AG08396 (cell line): ENCODE data around the gene HTR1E.
"Not testable (repeated sequence)": the region's sequence is repeated elsewhere in the genome, so short reads cannot be mapped to it uniquely, and the experiment has no call there.

Experiments used
- DNase-seq: peaks from one replicate; pipeline ENCODE4 v3.0.0; 2012; ENCODE audit warnings: low spot score, mixed read lengths

Gene HTR1E

GRCh38 chr6:86973088-86973487 is 35.8 kb downstream of the HTR1E start:
- no peak for DNase-seq

- DNase-seq = no peak
Observed at GRCh38 chr6:86978251-86978650, 40.9 kb downstream of the HTR1E start.

GRCh38 chr6:87001494-87001893 is 64.2 kb downstream of the HTR1E start:
- no peak for DNase-seq

GRCh38 chr6:87002391-87002790 is 65.1 kb downstream of the HTR1E start:
- DNase-seq = not testable (repeated sequence)

- not testable (repeated sequence) for DNase-seq
Observed at GRCh38 chr6:87006541-87006940, 69.2 kb downstream of the HTR1E start.

GRCh38 chr6:87009581-87009980 is 72.3 kb downstream of the HTR1E start:
- not testable (repeated sequence) for DNase-seq

- DNase-seq = no peak
Observed at GRCh38 chr6:87012035-87012434, 74.7 kb downstream of the HTR1E start.

- no peak for DNase-seq
Observed at GRCh38 chr6:87012743-87013142, 75.4 kb downstream of the HTR1E start.

GRCh38 chr6:87016772-87017171 is 79.4 kb downstream of the HTR1E start:
- DNase-seq = no peak

- DNase-seq = no peak
Observed at GRCh38 chr6:87027021-87027420, 89.7 kb downstream of the HTR1E start.

- DNase-seq = peak; percentile 41
Observed at GRCh38 chr6:87029711-87030314, 92.5 kb downstream of the HTR1E start.

- DNase-seq = no peak
Observed at GRCh38 chr6:87040729-87041128, 103.4 kb downstream of the HTR1E start.

GRCh38 chr6:87045521-87046075 is 108.3 kb downstream of the HTR1E start:
- DNase-seq = no peak

- DNase-seq = no peak
Observed at GRCh38 chr6:87049779-87050178, 112.5 kb downstream of the HTR1E start.

GRCh38 chr6:87053312-87053711 is 116.0 kb downstream of the HTR1E start:
- no peak for DNase-seq

- DNase-seq = no peak
Observed at GRCh38 chr6:87054143-87054833, 117.0 kb downstream of the HTR1E start.

GRCh38 chr6:87059943-87060342 is 122.6 kb downstream of the HTR1E start:
- DNase-seq = no peak

- no peak for DNase-seq
Observed at GRCh38 chr6:87065117-87065516, 127.8 kb downstream of the HTR1E start.
